H1 (cell line): Measurements from ENCODE around the gene VPS13D. TPM values are rescaled to one million over a fixed set of nuclear protein-coding genes. Genes with fewer than 3 reads are reported as not detected.

ENCODE experiments used
- CTCF ChIA-PET: fragments of 300-600 bp; sonication (Branson Sonifier 250); formaldehyde crosslinking; loops from one replicate; lab custom pipeline; 2021; ENCODE audit not compliant: partially characterized antibody; lab: Charles Lee
- POLR2A ChIA-PET: fragments of 300-600 bp; sonication (Branson Sonifier 250); formaldehyde crosslinking; loops from one replicate; lab custom pipeline; 2021; ENCODE audit warnings: inconsistent platforms; ENCODE audit not compliant: partially characterized antibody; lab: Charles Lee
- DNase-seq, 2 experiments: peaks; one replicate each; pipeline versions ENCODE4 v3.0.0 to v3.0.0-alpha.2; 2010 to 2022; ENCODE audit warnings: low spot score in 2 of 2, low read depth in 1 of 2, mixed read lengths in 1 of 2
- FAIRE-seq: peaks from 2 replicates; lab custom pipeline; 2011; peaks lifted over from hg19 to GRCh38; lab: Jason Lieb, UNC
- H2AFZ ChIP-seq: 2 replicates; pipeline ENCODE4 v1.8.1; 2012; ENCODE audit warnings: low read length, inconsistent platforms
- H2AK5ac ChIP-seq: 2 replicates; pipeline ENCODE4 v1.6.1; 2013; ENCODE audit warnings: low read depth, low read length
- H2BK120ac ChIP-seq: replicated peaks from 2 replicates; pipeline ENCODE3; 2013; ENCODE audit warnings: low read depth, low read length, inconsistent platforms
- H2BK12ac ChIP-seq: 2 replicates; pipeline ENCODE4 v1.6.1; 2013; ENCODE audit warnings: low read depth, low read length
- H2BK15ac ChIP-seq: 2 replicates; pipeline ENCODE4 v1.6.1; 2013; ENCODE audit warnings: low read length
- H2BK20ac ChIP-seq: 2 replicates; pipeline ENCODE4 v1.6.1; 2013; ENCODE audit warnings: low read length
- H2BK5ac ChIP-seq: 2 replicates; pipeline ENCODE4 v1.6.1; 2013; ENCODE audit warnings: low read depth, low read length
- H3K14ac ChIP-seq: 2 replicates; pipeline ENCODE4 v1.6.1; 2013; ENCODE audit warnings: inconsistent platforms; ENCODE audit not compliant: insufficient read length
- H3K18ac ChIP-seq: 2 replicates; pipeline ENCODE4 v1.6.1; 2013; ENCODE audit warnings: low read length; ENCODE audit errors: extremely low read depth
- H3K23ac ChIP-seq: 2 replicates; pipeline ENCODE4 v1.6.1; 2013; ENCODE audit warnings: inconsistent platforms; ENCODE audit not compliant: insufficient read length
- H3K23me2 ChIP-seq: 2 replicates; pipeline ENCODE4 v1.6.1; 2013; ENCODE audit warnings: low read depth, low read length
- H3K27ac ChIP-seq: 2 replicates; pipeline ENCODE4 v1.6.1; 2011; ENCODE audit warnings: low read depth, low read length, inconsistent platforms
- H3K27me3 ChIP-seq, 4 experiments: replicated peaks in 1 of 4; 1 replicate in 1 of 4; 2 replicates in 3 of 4; pipeline versions ENCODE4 v1.6.1 to v1.8.1; 2011 to 2013; ENCODE audit warnings: low read length in 3 of 4, mild to moderate bottlenecking in 3 of 4, inconsistent platforms in 2 of 4, mixed read lengths in 2 of 4, moderate library complexity in 1 of 4; ENCODE audit not compliant: control insufficient read depth in 3 of 4, insufficient read depth in 3 of 4; ENCODE audit errors: extremely low read depth in 1 of 4
- H3K36me3 ChIP-seq, 4 experiments: 2 replicates each; pipeline versions ENCODE4 v1.6.1 to v1.8.1; 2011 to 2013; ENCODE audit warnings: mild to moderate bottlenecking in 4 of 4, low read length in 3 of 4, moderate library complexity in 2 of 4, control low read depth in 1 of 4, inconsistent platforms in 1 of 4; ENCODE audit not compliant: insufficient read depth in 4 of 4, control insufficient read depth in 2 of 4
- H3K4ac ChIP-seq: replicated peaks from 2 replicates; pipeline ENCODE3; 2013; ENCODE audit warnings: low read length, low read depth, mixed read lengths, inconsistent platforms; ENCODE audit not compliant: insufficient read length
- H3K4me1 ChIP-seq, 4 experiments: replicated peaks in 1 of 4; 1 replicate in 1 of 4; 2 replicates in 3 of 4; pipeline versions ENCODE4 v1.6.1 to v1.8.1; 2011 to 2013; ENCODE audit warnings: low read length in 3 of 4, inconsistent platforms in 2 of 4, mixed read lengths in 1 of 4; ENCODE audit not compliant: insufficient read depth in 4 of 4, control insufficient read depth in 3 of 4
- H3K4me2 ChIP-seq, 2 experiments: 2 replicates each; pipeline versions ENCODE4 v1.6.1 to v1.8.1; 2011 to 2013; ENCODE audit warnings: low read depth in 2 of 2, low read length in 2 of 2, control low read depth in 1 of 2, inconsistent platforms in 1 of 2, mild to moderate bottlenecking in 1 of 2; ENCODE audit not compliant: insufficient read depth in 1 of 2
- H3K4me3 ChIP-seq, 4 experiments: fragments of 200-600, 300-600 bp in 1 of 4; sonication (generic), shearing (Covaris generic), sonication (Bioruptor Twin) in 1 of 4; 2 replicates each; pipeline versions ENCODE4 v1.5.1 to v1.8.1; 2011 to 2016; ENCODE audit warnings: low read length in 4 of 4, low read depth in 3 of 4, control low read depth in 2 of 4, inconsistent platforms in 2 of 4, mild to moderate bottlenecking in 2 of 4, mixed read lengths in 1 of 4, moderate library complexity in 1 of 4; ENCODE audit not compliant: insufficient read depth in 2 of 4; ENCODE audit errors: extremely low read depth in 1 of 4
- H3K56ac ChIP-seq: replicated peaks from 2 replicates; pipeline ENCODE3; 2013; ENCODE audit warnings: low read depth, mild to moderate bottlenecking, mixed read lengths, low read length, inconsistent platforms; ENCODE audit not compliant: insufficient read length
- H3K79me1 ChIP-seq: 2 replicates; pipeline ENCODE4 v1.6.1; 2013; ENCODE audit warnings: low read depth, low read length, control low read depth
- H3K79me2 ChIP-seq, 2 experiments: 2 replicates each; pipeline versions ENCODE4 v1.6.1 to v1.8.1; 2012 to 2013; ENCODE audit warnings: low read length in 2 of 2, mild to moderate bottlenecking in 2 of 2, inconsistent platforms in 1 of 2; ENCODE audit not compliant: insufficient read depth in 2 of 2, control insufficient read depth in 1 of 2
- H3K9ac ChIP-seq, 4 experiments: replicated peaks in 1 of 4; 1 replicate in 1 of 4; 2 replicates in 3 of 4; pipeline versions ENCODE4 v1.6.1 to v1.8.1; 2011 to 2013; ENCODE audit warnings: low read depth in 3 of 4, low read length in 3 of 4, control low read depth in 2 of 4, mild to moderate bottlenecking in 2 of 4, moderate library complexity in 2 of 4, inconsistent platforms in 1 of 4; ENCODE audit errors: extremely low read depth in 1 of 4
- H3K9me3 ChIP-seq, 2 experiments: 2 replicates each; pipeline versions ENCODE4 v1.6.1 to v1.8.1; 2012 to 2013; ENCODE audit warnings: mild to moderate bottlenecking in 2 of 2, moderate library complexity in 2 of 2, control low read depth in 1 of 2, inconsistent platforms in 1 of 2, low read depth in 1 of 2, low read length in 1 of 2, mixed read lengths in 1 of 2; ENCODE audit not compliant: insufficient read depth in 2 of 2
- H4K20me1 ChIP-seq, 2 experiments: replicated peaks in 1 of 2; 2 replicates each; pipeline versions ENCODE3 to v1.8.1; 2011 to 2013; ENCODE audit warnings: inconsistent platforms in 2 of 2, low read length in 2 of 2, mild to moderate bottlenecking in 1 of 2; ENCODE audit not compliant: insufficient read depth in 2 of 2, control insufficient read depth in 1 of 2
- H4K5ac ChIP-seq: 2 replicates; pipeline ENCODE4 v1.6.1; 2013; ENCODE audit warnings: low read length, low read depth, mixed read lengths, inconsistent platforms; ENCODE audit not compliant: insufficient read length
- H4K8ac ChIP-seq: 2 replicates; pipeline ENCODE4 v1.8.0; 2013; ENCODE audit warnings: mild to moderate bottlenecking, moderate library complexity, low read length, inconsistent platforms; ENCODE audit not compliant: insufficient read depth; ENCODE audit errors: extremely low read depth
- H4K91ac ChIP-seq: replicated peaks from 2 replicates; pipeline ENCODE3; 2013; ENCODE audit warnings: low read length, mixed read lengths, inconsistent platforms; ENCODE audit not compliant: insufficient read length
- SIN3A ChIP-seq, 2 experiments: IDR thresholded peaks in 1 of 2; conservative IDR thresholded peaks in 1 of 2; 2 replicates each; pipeline ENCODE4 v1.6.1; 2011 to 2012; ENCODE audit warnings: low read length in 2 of 2, improper control_type of control experiment in 1 of 2, low read depth in 1 of 2, mild to moderate bottlenecking in 1 of 2
- WGBS, 2 experiments: shearing (Covaris generic) in 1 of 2; methylation state at CpG; one replicate each; pipeline versions ENCODE4 v1.1.6 to v1.1.7; 2013 to 2015; ENCODE audit warnings: low lambda C conversion rate in 2 of 2, mixed read lengths in 2 of 2, inconsistent platforms in 1 of 2, low coverage in 1 of 2, missing lambda C conversion rate in 1 of 2; ENCODE audit not compliant: insufficient replicate concordance in 2 of 2, insufficient coverage in 1 of 2, insufficient read length in 1 of 2; ENCODE audit errors: extremely low coverage in 1 of 2, missing lambda C conversion rate in 1 of 2; 5-methylcytosine and 5-hydroxymethylcytosine counted together
- polyA plus RNA-seq, 7 experiments: library from polyadenylated mRNA; depleted of rRNA in 3 of 7; stranded (reverse) in 5 of 7; unstranded in 2 of 7; fragments of >200 nt in 5 of 7; fragments of 200-250 nt in 2 of 7; gene quantifications; 1 replicate in 5 of 7; 2 replicates in 1 of 7; 4 replicates in 1 of 7; pipeline versions ENCODE4 v1.2.1 to v1.2.3, GENCODE V29; 2011 to 2013; ENCODE audit warnings: missing spikeins in 2 of 7, mixed read lengths in 2 of 7
- total RNA-seq: library from RNA; stranded (reverse); fragmentation: NEBNext Ultra II Directional; extraction: Animal tissue kit (Norgen Biotek cat#: 25700); gene quantifications from 2 replicates; pipeline ENCODE4 v1.2.1, GENCODE V29; 2021

Gene VPS13D
- total and polyA plus RNA-seq, 2 of the 8 experiments (the other 6 are each of a cell fraction or from before 2014, with no cell fraction given), result 10.9 to 31.2 TPM

DNA sequence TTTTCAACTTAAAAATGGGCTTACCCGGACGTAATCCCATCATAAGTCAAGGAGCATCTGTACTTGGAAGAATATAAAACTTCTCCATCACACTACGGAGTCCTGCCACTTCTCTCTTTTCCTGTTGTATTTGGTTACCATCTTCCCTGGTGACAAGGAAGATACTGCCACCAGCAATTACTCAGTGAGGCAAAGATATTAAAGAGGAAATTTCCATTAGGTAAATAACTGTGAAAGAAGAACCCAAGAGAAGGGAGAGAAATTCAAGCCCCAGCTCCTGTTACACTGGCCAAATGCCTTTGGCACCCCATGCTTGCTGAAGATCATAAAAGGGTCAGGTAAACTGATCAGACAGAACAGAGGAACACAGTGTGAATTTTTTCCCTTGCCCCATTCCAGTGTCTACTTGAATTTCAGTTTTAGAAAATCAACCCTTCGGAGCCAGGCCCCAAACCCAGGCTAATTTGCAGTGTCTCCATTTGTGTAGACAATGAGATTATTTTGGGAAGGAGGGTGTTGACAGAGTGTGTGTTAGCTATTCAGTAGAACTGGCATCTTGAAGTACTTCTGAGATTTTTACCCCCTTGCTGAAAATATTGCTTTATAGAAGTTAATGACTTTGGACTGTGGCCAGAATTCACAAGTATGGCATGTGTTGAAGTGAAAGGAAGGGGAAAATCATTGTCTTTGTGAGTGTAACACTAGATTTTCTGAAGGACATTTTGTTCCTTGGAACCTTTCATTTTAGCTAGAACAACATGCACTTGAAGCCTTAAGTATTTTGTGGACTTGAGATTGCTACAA lies 221.1 kb downstream of the VPS13D start:
- H3K79me1 ChIP-seq, result no peaks in the 10 kb centered on the region; the same call in 1 of the 2 replicates
- 0 out of 8 replicates have a peak, but pooled peaks cover 0 to 2% (median 0%) of the 10 kb centered on the region in 4 experiments for H3K36me3 ChIP-seq
- H3K23me2 ChIP-seq, result no peaks in the 10 kb centered on the region
- ChIA-PET CTCF (interaction anchor here (0.6 kb wide), 2 partner anchors 31 to 47 kb away, joined by 3 read pairs; no protein-coding TSS in a partner anchor), POLR2A (no interaction called here)
- no peak overlapping the region for H3K23ac ChIP-seq
- peaks cover 0 to 4% (median 0%) of the 10 kb centered on the region in 4 experiments; a peak in 3 of 7 replicates for H3K4me1 ChIP-seq
- H4K5ac ChIP-seq, result no peak overlapping the region
- H3K79me2 ChIP-seq, result no peaks in the 10 kb centered on the region
- H4K8ac ChIP-seq, result no peak overlapping the region
- no peak overlapping the region for H3K4ac ChIP-seq
- H2BK20ac ChIP-seq, result no peak overlapping the region
- H2AK5ac ChIP-seq, result no peak overlapping the region
- TF ChIP-seq SIN3A (conservative IDR thresholded peaks at IDR 0.05 in 1 of 2, IDR thresholded peaks at IDR 0.05 in 1 of 2; ENCODE audit: low read depth in 1 of 2, low read length in 2 of 2), result no peak
- no peak overlapping the region for H2AFZ ChIP-seq
- no peak overlapping the region for H3K27ac ChIP-seq
- no peak overlapping the region for H2BK12ac ChIP-seq
- no peak overlapping the region for H3K9ac ChIP-seq
- H4K20me1 ChIP-seq, result no peaks in the 10 kb centered on the region
- H3K4me3 ChIP-seq, result no peak overlapping the region
- H3K27me3 ChIP-seq, result no peaks in the 10 kb centered on the region
- H3K9me3 ChIP-seq, result no peaks in the 10 kb centered on the region
- no peak overlapping the region for H2BK15ac ChIP-seq
- H3K4me2 ChIP-seq, result no peak overlapping the region
- no peak overlapping the region for H2BK120ac ChIP-seq
- no peak overlapping the region for H4K91ac ChIP-seq
- no peak overlapping the region for H2BK5ac ChIP-seq
- no peak overlapping the region for H3K56ac ChIP-seq
- no peak overlapping the region for H3K14ac ChIP-seq
- 86% methylated on average over 4 of the region's 4 CpGs; no CpG with 5 or more reads in 1 of the 2 experiments for WGBS, 2 experiments
- FAIRE-seq, result no peak
- DNase-seq, result no peak
- no peak overlapping the region for H3K18ac ChIP-seq
